MM.1S (cell line): ENCODE measurements around the gene LURAP1L.

Experiments used
- DNase-seq: peaks from one replicate; pipeline ENCODE4 v3.0.0-alpha.2; 2015
- H2AFZ ChIP-seq: fragments of 300-600 bp; sonication (generic); 2 replicates; pipeline ENCODE4 v1.6.0; 2016; ENCODE audit warnings: antibody characterized with exemption, low read length
- H3F3A ChIP-seq: fragments of 300-600 bp; sonication (generic); 2 replicates; pipeline ENCODE4 v1.6.1; 2016; ENCODE audit warnings: mild to moderate bottlenecking, antibody characterized with exemption, low read length, moderate library complexity, mixed read lengths; ENCODE audit not compliant: insufficient read depth
- H3K27ac ChIP-seq: fragments of 300-600 bp; sonication (generic); 2 replicates; pipeline ENCODE4 v1.5.1; 2016; ENCODE audit warnings: mild to moderate bottlenecking, low read length
- H3K27me3 ChIP-seq: fragments of 300-600 bp; sonication (generic); replicated peaks from 2 replicates; pipeline ENCODE4 v1.6.0; 2016; ENCODE audit warnings: low read length; ENCODE audit not compliant: insufficient read depth
- H3K36me3 ChIP-seq: fragments of 300-600 bp; sonication (generic); replicated peaks from 2 replicates; pipeline ENCODE4 v1.6.1; 2016; ENCODE audit warnings: mild to moderate bottlenecking, low read length, mixed read lengths; ENCODE audit not compliant: insufficient read depth
- H3K4me1 ChIP-seq: fragments of 300-600 bp; sonication (generic); 2 replicates; pipeline ENCODE4 v1.6.1; 2016; ENCODE audit warnings: low read length, mixed read lengths
- H3K4me2 ChIP-seq: fragments of 300-600 bp; sonication (generic); 2 replicates; pipeline ENCODE4 v1.6.0; 2016; ENCODE audit warnings: low read depth, low read length
- H3K4me3 ChIP-seq: fragments of 300-600 bp; sonication (generic); 2 replicates; pipeline ENCODE4 v1.5.1; 2016; ENCODE audit warnings: low read length, mixed read lengths
- H3K79me2 ChIP-seq: fragments of 300-600 bp; sonication (generic); 2 replicates; pipeline ENCODE4 v1.6.1; 2016; ENCODE audit warnings: mixed run types, low read length, mixed read lengths
- H3K9ac ChIP-seq: fragments of 300-600 bp; sonication (generic); 2 replicates; pipeline ENCODE4 v1.6.1; 2016; ENCODE audit warnings: low read length, mixed read lengths
- H3K9me2 ChIP-seq: fragments of 300-600 bp; sonication (generic); replicated peaks from 2 replicates; pipeline ENCODE4 v1.6.1; 2016; ENCODE audit warnings: mild to moderate bottlenecking, low read length, mixed read lengths; ENCODE audit not compliant: insufficient read depth
- H3K9me3 ChIP-seq: fragments of 300-600 bp; sonication (generic); replicated peaks from 2 replicates; pipeline ENCODE4 v1.6.1; 2016; ENCODE audit warnings: mild to moderate bottlenecking, low read length, mixed read lengths; ENCODE audit not compliant: insufficient read depth
- H4K20me1 ChIP-seq: fragments of 300-600 bp; sonication (generic); 2 replicates; pipeline ENCODE4 v1.6.1; 2016; ENCODE audit warnings: mild to moderate bottlenecking, low read length, moderate library complexity, mixed read lengths; ENCODE audit not compliant: insufficient read depth
- CTCF ChIP-seq: fragments of 300-600 bp; sonication (generic); IDR thresholded peaks from 2 replicates; pipeline ENCODE4 v1.5.1; 2016; ENCODE audit warnings: antibody characterized with exemption, low read length, mixed read lengths
- EZH2 ChIP-seq: fragments of 300-600 bp; sonication (generic); optimal IDR thresholded peaks from 2 replicates; pipeline ENCODE3; 2017; ENCODE audit warnings: low read depth, mild to moderate bottlenecking, antibody characterized with exemption, low read length, mixed read lengths
- EZH2phosphoT487 ChIP-seq: fragments of 300-600 bp; sonication (generic); IDR thresholded peaks from 2 replicates; pipeline ENCODE4 v1.6.1; 2018; ENCODE audit warnings: antibody characterized with exemption, low read length

The LURAP1L gene

GRCh38 chr9:12783767-12784460, 9.1 kb downstream of the LURAP1L start:
- no peak for TF ChIP-seq CTCF
- TF ChIP-seq EZH2, result no peak
- TF ChIP-seq EZH2phosphoT487, result no peak
- peak overlapping the region; percentile 67 for H3K4me2 ChIP-seq
- H3K9me3 ChIP-seq, result no peaks in the 10 kb centered on the region

GRCh38 chr9:12784461-12785259, 9.8 kb downstream of the LURAP1L start:
- no peak for TF ChIP-seq EZH2phosphoT487
- TF ChIP-seq EZH2, result no peak
- no peak for TF ChIP-seq CTCF
- peak overlapping the region; percentile 64 for H3K9ac ChIP-seq
- 0 out of 2 replicates have a peak overlapping the region, but pooled peaks have one; percentile 23 for H2AFZ ChIP-seq
- peaks cover 26% of the 10 kb centered on the region for H3K4me1 ChIP-seq
- DNase-seq, result peak; percentile 90
- H4K20me1 ChIP-seq, result no peaks in the 10 kb centered on the region
- H3K9me3 ChIP-seq, result no peaks in the 10 kb centered on the region
- peak overlapping the region; percentile 67 for H3K4me2 ChIP-seq
- H3K9me2 ChIP-seq, result no peaks in the 10 kb centered on the region
- peak overlapping the region; percentile 19; the same call in 1 of the 2 replicates for H3K4me3 ChIP-seq
- peaks cover 17% of the 10 kb centered on the region for H3F3A ChIP-seq
- H3K27ac ChIP-seq, result peak overlapping the region; percentile 99
- H3K79me2 ChIP-seq, result peaks cover 26% of the 10 kb centered on the region
- H3K36me3 ChIP-seq, result no peaks in the 10 kb centered on the region
- no peaks in the 10 kb centered on the region for H3K27me3 ChIP-seq

More at GRCh38 chr9:12783767-12784460, 9.1 kb downstream of the LURAP1L start:
- Histone ChIP-seq H3K9ac (peak overlapping the region; percentile 60; the same call in 1 of the 2 replicates), H3K27ac (peak overlapping the region; percentile 99), H3K27me3 (no peaks in the 10 kb centered on the region), H3F3A (peaks cover 17% of the 10 kb centered on the region), H3K79me2 (peaks cover 26% of the 10 kb centered on the region), H3K9me2 (no peaks in the 10 kb centered on the region), H3K4me3 (peak overlapping the region; percentile 19; the same call in 1 of the 2 replicates), H2AFZ (no peak overlapping the region), H4K20me1 (no peaks in the 10 kb centered on the region), H3K4me1 (peaks cover 26% of the 10 kb centered on the region), H3K36me3 (no peaks in the 10 kb centered on the region)
- no peak for DNase-seq

GRCh38 chr9:12785260-12785770, 10.5 kb downstream of the LURAP1L start:
- no peaks in the 10 kb centered on the region for H3K36me3 ChIP-seq
- H3K27me3 ChIP-seq, result no peaks in the 10 kb centered on the region
- peak overlapping the region; percentile 64 for H3K9ac ChIP-seq
- H3K27ac ChIP-seq, result peak overlapping the region; percentile 99
- H3K4me2 ChIP-seq, result peak overlapping the region; percentile 67; the same call in 1 of the 2 replicates
- DNase-seq, result no peak
- no peak overlapping the region for H3K4me3 ChIP-seq
- peaks cover 26% of the 10 kb centered on the region for H3K79me2 ChIP-seq
- no peaks in the 10 kb centered on the region for H3K9me2 ChIP-seq
- H2AFZ ChIP-seq, result no peak overlapping the region
- no peaks in the 10 kb centered on the region for H3K9me3 ChIP-seq
- H3F3A ChIP-seq, result peaks cover 17% of the 10 kb centered on the region
- TF ChIP-seq EZH2phosphoT487 (no peak), CTCF (no peak), EZH2 (no peak)
- no peaks in the 10 kb centered on the region for H4K20me1 ChIP-seq
- peaks cover 26% of the 10 kb centered on the region for H3K4me1 ChIP-seq
